Gastrocnemius medialis (tissue), 4 donors: Measurements from ENCODE around the gene ATF7IP2.

Experiments used
- POLR2A ChIP-seq, 2 donors: fragments of 450-650 bp; IDR thresholded peaks; one replicate each; pipeline ENCODE4 v1.6.1; 2017; ENCODE audit warnings: antibody characterized with exemption in 2 of 2, mild to moderate bottlenecking in 2 of 2, moderate library complexity in 2 of 2
- TF ChIP-seq, protein P1 (sequence below), 5 experiments: fragments of 450-650 bp in 3 of 5; fragments of 200-600 bp in 2 of 5; sonication (generic) in 2 of 5; IDR thresholded peaks in 4 of 5; conservative IDR thresholded peaks in 1 of 5; 1 replicate in 4 of 5; 2 replicates in 1 of 5; pipeline ENCODE4 v1.5.1; 2016 to 2019; ENCODE audit warnings: antibody characterized with exemption in 5 of 5, mild to moderate bottlenecking in 3 of 5, moderate library complexity in 3 of 5

DNA sequence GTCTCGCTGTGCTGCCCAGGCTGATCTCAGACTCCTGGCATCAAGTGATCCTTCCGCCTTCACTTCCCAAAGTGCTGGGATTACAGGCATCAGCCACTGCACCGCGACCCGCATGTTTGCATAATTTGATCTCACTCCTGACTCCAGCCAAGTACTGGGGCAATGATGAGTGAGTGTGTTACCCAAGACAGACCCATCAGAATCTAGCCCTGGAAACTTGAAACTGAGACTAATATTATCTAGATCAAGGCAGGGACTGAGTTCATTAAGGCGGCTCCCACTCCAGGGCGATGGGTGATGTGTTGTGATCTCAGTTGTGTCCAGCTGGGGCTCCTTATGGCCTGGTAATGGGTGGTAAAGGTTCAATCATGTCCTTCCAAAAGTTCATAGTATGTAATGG is 141.1 kb downstream of the ATF7IP2 start:
- TF ChIP-seq, protein P1, sequence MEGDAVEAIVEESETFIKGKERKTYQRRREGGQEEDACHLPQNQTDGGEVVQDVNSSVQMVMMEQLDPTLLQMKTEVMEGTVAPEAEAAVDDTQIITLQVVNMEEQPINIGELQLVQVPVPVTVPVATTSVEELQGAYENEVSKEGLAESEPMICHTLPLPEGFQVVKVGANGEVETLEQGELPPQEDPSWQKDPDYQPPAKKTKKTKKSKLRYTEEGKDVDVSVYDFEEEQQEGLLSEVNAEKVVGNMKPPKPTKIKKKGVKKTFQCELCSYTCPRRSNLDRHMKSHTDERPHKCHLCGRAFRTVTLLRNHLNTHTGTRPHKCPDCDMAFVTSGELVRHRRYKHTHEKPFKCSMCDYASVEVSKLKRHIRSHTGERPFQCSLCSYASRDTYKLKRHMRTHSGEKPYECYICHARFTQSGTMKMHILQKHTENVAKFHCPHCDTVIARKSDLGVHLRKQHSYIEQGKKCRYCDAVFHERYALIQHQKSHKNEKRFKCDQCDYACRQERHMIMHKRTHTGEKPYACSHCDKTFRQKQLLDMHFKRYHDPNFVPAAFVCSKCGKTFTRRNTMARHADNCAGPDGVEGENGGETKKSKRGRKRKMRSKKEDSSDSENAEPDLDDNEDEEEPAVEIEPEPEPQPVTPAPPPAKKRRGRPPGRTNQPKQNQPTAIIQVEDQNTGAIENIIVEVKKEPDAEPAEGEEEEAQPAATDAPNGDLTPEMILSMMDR (IDR thresholded peaks at IDR 0.05 in 4 of 5, conservative IDR thresholded peaks at IDR 0.05 in 1 of 5) = no peak
- no peak for TF ChIP-seq POLR2A (IDR thresholded peaks at IDR 0.05)
